ENCODE data around the gene NAV1. TPM values are rescaled to one million over a fixed set of nuclear protein-coding genes. Genes with fewer than 3 reads are reported as not detected.

Gene NAV1
- total RNA-seq, 1 donor from 2014 or later: 44.9 TPM

DNA sequence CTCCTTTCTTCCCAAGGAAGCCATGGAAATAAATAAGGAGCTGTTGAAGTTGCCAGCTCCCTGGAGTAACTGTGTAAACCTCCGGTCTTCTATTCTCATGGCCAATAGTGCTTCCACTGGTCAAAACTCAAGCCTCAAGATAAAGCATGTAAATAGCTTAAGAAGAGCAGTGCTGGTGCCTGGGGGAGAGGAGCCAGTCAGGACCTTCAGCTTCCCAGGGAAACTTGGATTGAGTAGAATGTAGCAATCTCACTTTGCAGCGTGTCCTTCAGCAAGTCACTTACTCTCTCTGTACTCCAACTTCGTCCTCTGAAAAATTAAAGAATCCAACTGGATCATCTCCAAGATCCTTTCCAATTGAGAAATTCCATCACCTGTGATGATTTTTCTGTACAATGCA lies 44.7 kb downstream of the NAV1 start:
- H3K27me3 Mint-ChIP-seq: peaks cover 4% of the 10 kb centered on the region
- TF ChIP-seq, protein P1, sequence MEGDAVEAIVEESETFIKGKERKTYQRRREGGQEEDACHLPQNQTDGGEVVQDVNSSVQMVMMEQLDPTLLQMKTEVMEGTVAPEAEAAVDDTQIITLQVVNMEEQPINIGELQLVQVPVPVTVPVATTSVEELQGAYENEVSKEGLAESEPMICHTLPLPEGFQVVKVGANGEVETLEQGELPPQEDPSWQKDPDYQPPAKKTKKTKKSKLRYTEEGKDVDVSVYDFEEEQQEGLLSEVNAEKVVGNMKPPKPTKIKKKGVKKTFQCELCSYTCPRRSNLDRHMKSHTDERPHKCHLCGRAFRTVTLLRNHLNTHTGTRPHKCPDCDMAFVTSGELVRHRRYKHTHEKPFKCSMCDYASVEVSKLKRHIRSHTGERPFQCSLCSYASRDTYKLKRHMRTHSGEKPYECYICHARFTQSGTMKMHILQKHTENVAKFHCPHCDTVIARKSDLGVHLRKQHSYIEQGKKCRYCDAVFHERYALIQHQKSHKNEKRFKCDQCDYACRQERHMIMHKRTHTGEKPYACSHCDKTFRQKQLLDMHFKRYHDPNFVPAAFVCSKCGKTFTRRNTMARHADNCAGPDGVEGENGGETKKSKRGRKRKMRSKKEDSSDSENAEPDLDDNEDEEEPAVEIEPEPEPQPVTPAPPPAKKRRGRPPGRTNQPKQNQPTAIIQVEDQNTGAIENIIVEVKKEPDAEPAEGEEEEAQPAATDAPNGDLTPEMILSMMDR (conservative IDR thresholded peaks at IDR 0.05): no peak
- no peak overlapping the region for H3K27ac Mint-ChIP-seq
- no peak for DNase-seq (ENCODE audit: extremely low spot score, unreplicated experiment)
- no peaks in the 10 kb centered on the region for H3K9me3 Mint-ChIP-seq
- H3K36me3 Mint-ChIP-seq: peaks cover 3% of the 10 kb centered on the region
- H3K4me1 Mint-ChIP-seq (ENCODE audit: unreplicated experiment): peaks cover 9% of the 10 kb centered on the region
- H3K4me3 Mint-ChIP-seq: no peak overlapping the region

GRCh38 chr1:201584471-201585092 lies 45.7 kb downstream of the NAV1 start:
- Mint-ChIP-seq H3K4me3 (no peak overlapping the region), H3K4me1 (ENCODE audit: unreplicated experiment) (peaks cover 9% of the 10 kb centered on the region), H3K36me3 (peaks cover 3% of the 10 kb centered on the region), H3K27me3 (peaks cover 4% of the 10 kb centered on the region), H3K27ac (no peak overlapping the region), H3K9me3 (no peaks in the 10 kb centered on the region)
- TF ChIP-seq, protein P1 (conservative IDR thresholded peaks at IDR 0.05): no peak
- DNase-seq (ENCODE audit: extremely low spot score, unreplicated experiment): no peak

DNA sequence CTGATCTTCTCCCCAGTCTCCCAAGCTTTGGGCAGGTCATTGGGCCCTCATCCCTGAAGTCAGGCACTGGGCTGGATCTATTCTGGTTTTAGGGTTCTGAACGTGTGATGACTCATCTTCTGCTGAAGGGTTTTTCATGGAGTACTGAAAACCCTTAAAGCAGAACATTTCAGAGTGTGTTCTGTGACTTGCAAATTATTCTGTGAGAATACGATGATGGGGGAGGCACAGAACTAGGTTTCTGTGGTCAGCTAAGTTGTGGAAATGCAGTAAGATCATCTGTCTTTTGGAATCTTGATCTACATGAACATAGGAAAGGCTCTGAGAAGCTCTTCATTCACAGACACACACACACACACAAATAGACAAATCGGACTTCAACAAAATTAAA lies 46.2 kb downstream of the NAV1 start:
- peaks cover 3% of the 10 kb centered on the region for H3K36me3 Mint-ChIP-seq
- DNase-seq (ENCODE audit: extremely low spot score, unreplicated experiment): no peak
- peaks cover 4% of the 10 kb centered on the region for H3K27me3 Mint-ChIP-seq
- peaks cover 9% of the 10 kb centered on the region for H3K4me1 Mint-ChIP-seq (ENCODE audit: unreplicated experiment)
- H3K4me3 Mint-ChIP-seq: no peak overlapping the region
- no peak overlapping the region for H3K27ac Mint-ChIP-seq
- TF ChIP-seq, protein P1 (conservative IDR thresholded peaks at IDR 0.05): no peak
- no peaks in the 10 kb centered on the region for H3K9me3 Mint-ChIP-seq

GRCh38 chr1:201585901-201586300 lies 47.0 kb downstream of the NAV1 start:
- no peak for DNase-seq (ENCODE audit: extremely low spot score, unreplicated experiment)
- TF ChIP-seq, protein P1 (conservative IDR thresholded peaks at IDR 0.05): no peak
- Mint-ChIP-seq H3K4me3 (no peak overlapping the region), H3K27me3 (peaks cover 4% of the 10 kb centered on the region), H3K36me3 (peaks cover 3% of the 10 kb centered on the region), H3K27ac (no peak overlapping the region), H3K9me3 (no peaks in the 10 kb centered on the region), H3K4me1 (ENCODE audit: unreplicated experiment) (peaks cover 9% of the 10 kb centered on the region)

GRCh38 chr1:201586806-201587205 lies 47.9 kb downstream of the NAV1 start:
- Mint-ChIP-seq H3K27me3 (no peaks in the 10 kb centered on the region), H3K9me3 (no peaks in the 10 kb centered on the region), H3K4me1 (ENCODE audit: unreplicated experiment) (peaks cover 6% of the 10 kb centered on the region)

More at GRCh38 chr1:201586806-201587205, 47.9 kb downstream of the NAV1 start:
- Mint-ChIP-seq H3K4me3 (no peak overlapping the region), H3K27ac (no peak overlapping the region), H3K36me3 (peaks cover 3% of the 10 kb centered on the region)
- no peak for DNase-seq (ENCODE audit: extremely low spot score, unreplicated experiment)
- TF ChIP-seq, protein P1 (conservative IDR thresholded peaks at IDR 0.05): no peak

Data from type B pancreatic cell (in vitro differentiated cells).